Measurements from ENCODE around the gene AP1M1. TPM values are rescaled to one million over a fixed set of nuclear protein-coding genes. Genes with fewer than 3 reads are reported as not detected.
A peak's percentile ranks its signal among the peaks of the same experiment; 100 is the strongest.

AP1M1 gene
- total RNA-seq, 6 donors from 2014 or later, result 45.7 to 87.7 (median 62.5) TPM

- H3K27ac ChIP-seq, result no peak overlapping the region
- peak in 1 of 2 donors; percentile 28 for DNase-seq
- 87 to 89% methylated on average over 6 to 15 of the region's 15 CpGs for WGBS, 2 donors
- ATAC-seq (ENCODE audit: low FRiP score in 2 of 2), result no peak
- H3K4me1 ChIP-seq, result no peaks in the 10 kb centered on the region
- H3K36me3 ChIP-seq, result peaks cover 19 to 99% (median 83%) of the 10 kb centered on the region in 4 donors
- no peaks in the 10 kb centered on the region for H3K27me3 ChIP-seq
- H3K4me3 ChIP-seq, result no peak overlapping the region
- H3K9me3 ChIP-seq, result peaks cover 23 to 33% (median 24%) of the 10 kb centered on the region in 4 donors
- TF ChIP-seq CTCF (IDR thresholded peaks at IDR 0.05), result no peak
- TF ChIP-seq EP300 (IDR thresholded peaks at IDR 0.05), result no peak
These were observed 26.0 kb downstream of the AP1M1 start for GRCh38 chr19:16223746-16224145.

- Histone ChIP-seq H3K4me3 (no peak overlapping the region), H3K36me3 (peaks cover 26 to 100% (median 89%) of the 10 kb centered on the region in 4 donors), H3K27ac (no peak overlapping the region), H3K27me3 (no peaks in the 10 kb centered on the region), H3K4me1 (no peaks in the 10 kb centered on the region), H3K9me3 (peaks cover 23 to 30% (median 24%) of the 10 kb centered on the region in 4 donors)
- no peak for TF ChIP-seq EP300 (IDR thresholded peaks at IDR 0.05)
- no peak for TF ChIP-seq POLR2AphosphoS5 (IDR thresholded peaks at IDR 0.05)
- no peak for TF ChIP-seq POLR2A (IDR thresholded peaks at IDR 0.05)
- TF ChIP-seq CTCF (IDR thresholded peaks at IDR 0.05), result no peak
- 93 to 95% methylated on average over 26 of the region's 32 CpGs for WGBS, 2 donors
- DNase-seq (peak in 1 of 2 donors; percentile 64), ATAC-seq (ENCODE audit: low FRiP score in 2 of 2) (no peak)
These were observed 26.8 kb downstream of the AP1M1 start for GRCh38 chr19:16224293-16225045.

- Histone ChIP-seq H3K27ac (no peak overlapping the region), H3K36me3 (peaks cover 22 to 100% (median 88%) of the 10 kb centered on the region in 4 donors), H3K9me3 (peaks cover 14 to 19% (median 18%) of the 10 kb centered on the region in 4 donors), H3K4me3 (no peak overlapping the region), H3K27me3 (no peaks in the 10 kb centered on the region), H3K4me1 (no peaks in the 10 kb centered on the region)
- WGBS, 2 donors, result 91 to 100% methylated on average over 11 to 21 of the region's 21 CpGs
- peak in 1 of 2 donors; percentile 61 for DNase-seq
- TF ChIP-seq CTCF (IDR thresholded peaks at IDR 0.05), result no peak
- TF ChIP-seq POLR2A (IDR thresholded peaks at IDR 0.05), result no peak
- no peak for TF ChIP-seq EP300 (IDR thresholded peaks at IDR 0.05)
- no peak for TF ChIP-seq POLR2AphosphoS5 (IDR thresholded peaks at IDR 0.05)
- ATAC-seq (ENCODE audit: low FRiP score in 2 of 2), result no peak
These were observed 27.8 kb downstream of the AP1M1 start for GRCh38 chr19:16225279-16226183.

- no peak overlapping the region for H3K4me3 ChIP-seq
- WGBS, 2 donors, result 90% methylated on average over 6 to 16 of the region's 16 CpGs
- TF ChIP-seq POLR2A (IDR thresholded peaks at IDR 0.05), result no peak
- TF ChIP-seq EP300 (IDR thresholded peaks at IDR 0.05), result no peak
- no peak for TF ChIP-seq CTCF (IDR thresholded peaks at IDR 0.05)
- no peak for TF ChIP-seq POLR2AphosphoS5 (IDR thresholded peaks at IDR 0.05)
- ATAC-seq (ENCODE audit: low FRiP score in 2 of 2) (peak in 1 of 2 donors; percentile 20), DNase-seq (peak in 1 of 2 donors; percentile 72)
- H3K27ac ChIP-seq, result no peak overlapping the region
- H3K27me3 ChIP-seq, result no peaks in the 10 kb centered on the region
- peaks cover 22 to 98% (median 87%) of the 10 kb centered on the region in 4 donors for H3K36me3 ChIP-seq
- no peaks in the 10 kb centered on the region for H3K4me1 ChIP-seq
- peaks cover 7 to 13% (median 11%) of the 10 kb centered on the region in 4 donors for H3K9me3 ChIP-seq
These were observed 28.5 kb downstream of the AP1M1 start for GRCh38 chr19:16226184-16226591.
